BE2C (cell line): Measurements from ENCODE around the gene C5orf15.
A peak's percentile ranks its signal among the peaks of the same experiment; 100 is the strongest.

Source experiments
- DNase-seq: peaks from one replicate; pipeline ENCODE4 v3.0.0-alpha.2; 2020
- H3K27me3 ChIP-seq: fragments of 250-450 bp; sonication (Bioruptor Pico); 2 replicates; pipeline ENCODE4 v1.5.1; 2020; ENCODE audit warnings: mild to moderate bottlenecking
- H3K36me3 ChIP-seq: fragments of 250-450 bp; sonication (Bioruptor Pico); 2 replicates; pipeline ENCODE4 v1.5.1; 2020; ENCODE audit warnings: mild to moderate bottlenecking
- H3K4me1 ChIP-seq: fragments of 250-450 bp; sonication (Bioruptor Pico); 2 replicates; pipeline ENCODE4 v1.5.1; 2020
- H3K4me3 ChIP-seq: 2 replicates; pipeline ENCODE4 v1.5.1; 2011; ENCODE audit warnings: low read depth, low read length
- H3K9me3 ChIP-seq: fragments of 250-450 bp; sonication (Bioruptor Pico); 2 replicates; pipeline ENCODE4 v1.5.1; 2020
- TF ChIP-seq, protein P1 (sequence below): IDR thresholded peaks from 2 replicates; pipeline ENCODE4 v1.5.1; 2012; ENCODE audit warnings: mild to moderate bottlenecking, low read depth, low read length

C5orf15 gene

DNA sequence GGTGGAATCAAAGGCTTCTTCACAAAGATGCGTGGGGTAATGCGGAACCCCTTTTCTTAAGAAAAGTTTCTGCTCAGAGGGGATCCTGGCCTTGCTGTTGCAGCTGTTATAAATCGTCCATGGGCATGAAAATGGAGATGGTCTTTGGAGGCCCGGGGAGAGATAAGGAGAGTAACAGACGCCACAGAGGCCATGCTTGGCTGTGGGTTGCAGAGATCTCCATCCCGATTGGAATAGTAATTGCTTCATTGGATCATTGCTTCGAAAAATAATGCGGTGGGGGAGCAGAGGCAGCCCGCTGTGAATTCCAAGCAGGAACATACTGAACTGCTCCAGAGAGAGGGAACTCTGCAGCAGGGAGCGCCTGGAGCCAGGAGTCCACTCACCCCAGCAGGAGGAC, 55.5 kb downstream of the C5orf15 start:
- H3K36me3 ChIP-seq, result no peaks in the 10 kb centered on the region
- peak overlapping the region; percentile 11; the same call in 1 of the 2 replicates for H3K4me3 ChIP-seq
- peaks cover 33% of the 10 kb centered on the region for H3K4me1 ChIP-seq
- TF ChIP-seq, protein P1, sequence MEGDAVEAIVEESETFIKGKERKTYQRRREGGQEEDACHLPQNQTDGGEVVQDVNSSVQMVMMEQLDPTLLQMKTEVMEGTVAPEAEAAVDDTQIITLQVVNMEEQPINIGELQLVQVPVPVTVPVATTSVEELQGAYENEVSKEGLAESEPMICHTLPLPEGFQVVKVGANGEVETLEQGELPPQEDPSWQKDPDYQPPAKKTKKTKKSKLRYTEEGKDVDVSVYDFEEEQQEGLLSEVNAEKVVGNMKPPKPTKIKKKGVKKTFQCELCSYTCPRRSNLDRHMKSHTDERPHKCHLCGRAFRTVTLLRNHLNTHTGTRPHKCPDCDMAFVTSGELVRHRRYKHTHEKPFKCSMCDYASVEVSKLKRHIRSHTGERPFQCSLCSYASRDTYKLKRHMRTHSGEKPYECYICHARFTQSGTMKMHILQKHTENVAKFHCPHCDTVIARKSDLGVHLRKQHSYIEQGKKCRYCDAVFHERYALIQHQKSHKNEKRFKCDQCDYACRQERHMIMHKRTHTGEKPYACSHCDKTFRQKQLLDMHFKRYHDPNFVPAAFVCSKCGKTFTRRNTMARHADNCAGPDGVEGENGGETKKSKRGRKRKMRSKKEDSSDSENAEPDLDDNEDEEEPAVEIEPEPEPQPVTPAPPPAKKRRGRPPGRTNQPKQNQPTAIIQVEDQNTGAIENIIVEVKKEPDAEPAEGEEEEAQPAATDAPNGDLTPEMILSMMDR, result no peak
- DNase-seq, result peak; percentile 79
- H3K27me3 ChIP-seq, result no peaks in the 10 kb centered on the region
- no peaks in the 10 kb centered on the region for H3K9me3 ChIP-seq

DNA sequence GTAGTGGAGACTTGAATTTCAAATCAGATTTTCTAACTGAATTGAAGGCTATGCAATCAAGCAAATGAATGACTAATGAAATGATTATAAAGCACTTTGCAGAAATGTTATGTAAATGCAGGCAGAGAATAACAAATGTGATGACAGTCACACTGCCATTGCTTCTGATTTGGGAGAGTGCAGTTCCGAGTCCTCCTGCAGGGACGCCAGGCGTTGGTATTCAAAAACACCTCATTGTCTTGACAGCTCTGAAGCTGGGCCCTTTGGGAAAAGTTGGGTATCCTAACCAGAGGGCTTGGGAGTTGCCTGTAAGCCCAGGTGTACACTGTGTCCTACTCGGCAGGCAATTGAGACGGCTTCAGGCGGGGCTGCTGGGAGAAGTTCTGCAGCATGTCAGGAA, 57.9 kb downstream of the C5orf15 start:
- peaks cover 49% of the 10 kb centered on the region for H3K4me1 ChIP-seq
- no peak overlapping the region for H3K4me3 ChIP-seq
- no peaks in the 10 kb centered on the region for H3K9me3 ChIP-seq
- TF ChIP-seq, protein P1, result no peak
- H3K36me3 ChIP-seq, result no peaks in the 10 kb centered on the region
- no peaks in the 10 kb centered on the region for H3K27me3 ChIP-seq
- no peak for DNase-seq

DNA sequence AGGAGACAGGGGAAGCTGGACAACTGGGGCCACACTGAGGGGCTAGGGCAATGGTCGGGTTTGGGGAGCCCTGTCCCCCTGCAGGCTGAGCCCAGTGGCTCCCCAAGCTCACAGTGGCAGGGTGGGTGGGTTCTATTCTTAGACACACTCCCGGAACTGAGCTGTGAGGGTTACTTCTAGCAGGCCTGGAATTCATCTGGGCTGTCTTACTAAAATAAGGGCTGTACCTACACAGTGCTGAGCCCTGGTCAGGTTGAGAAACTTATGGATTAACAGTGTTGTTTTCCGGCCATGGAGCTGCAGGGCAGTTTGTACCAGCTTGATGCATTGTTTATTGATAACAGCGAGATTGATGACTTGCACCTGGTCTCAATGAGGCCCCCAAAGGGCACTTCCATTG, 58.8 kb downstream of the C5orf15 start:
- H3K4me1 ChIP-seq, result peaks cover 59% of the 10 kb centered on the region
- no peaks in the 10 kb centered on the region for H3K9me3 ChIP-seq
- H3K4me3 ChIP-seq, result no peak overlapping the region
- TF ChIP-seq, protein P1, result no peak
- no peaks in the 10 kb centered on the region for H3K27me3 ChIP-seq
- DNase-seq, result no peak
- H3K36me3 ChIP-seq, result no peaks in the 10 kb centered on the region

DNA sequence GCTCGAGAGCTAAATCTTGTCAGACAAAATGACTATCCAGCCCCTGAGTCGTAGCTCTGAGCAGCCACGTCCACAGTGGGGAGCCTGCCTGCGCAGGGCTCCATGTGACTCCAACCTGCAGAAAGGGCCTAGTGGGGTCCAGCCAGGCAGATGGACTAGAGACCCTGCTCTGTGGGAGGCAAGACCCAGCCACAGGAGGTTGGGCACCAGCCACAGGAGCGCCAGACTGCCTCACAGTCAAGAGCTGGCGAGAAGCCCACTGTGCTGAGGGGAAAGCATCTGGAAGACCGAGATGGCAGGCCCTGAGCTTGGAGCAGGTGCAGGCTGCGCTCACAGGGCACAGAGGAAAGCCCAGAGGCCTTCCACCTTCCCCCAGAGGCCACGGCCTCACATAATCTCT, 61.4 kb downstream of the C5orf15 start:
- Histone ChIP-seq H3K4me3 (no peak overlapping the region), H3K27me3 (no peaks in the 10 kb centered on the region), H3K9me3 (no peaks in the 10 kb centered on the region), H3K36me3 (no peaks in the 10 kb centered on the region), H3K4me1 (peaks cover 55% of the 10 kb centered on the region)
- peak; percentile 94 for DNase-seq
- TF ChIP-seq, protein P1, result no peak

DNA sequence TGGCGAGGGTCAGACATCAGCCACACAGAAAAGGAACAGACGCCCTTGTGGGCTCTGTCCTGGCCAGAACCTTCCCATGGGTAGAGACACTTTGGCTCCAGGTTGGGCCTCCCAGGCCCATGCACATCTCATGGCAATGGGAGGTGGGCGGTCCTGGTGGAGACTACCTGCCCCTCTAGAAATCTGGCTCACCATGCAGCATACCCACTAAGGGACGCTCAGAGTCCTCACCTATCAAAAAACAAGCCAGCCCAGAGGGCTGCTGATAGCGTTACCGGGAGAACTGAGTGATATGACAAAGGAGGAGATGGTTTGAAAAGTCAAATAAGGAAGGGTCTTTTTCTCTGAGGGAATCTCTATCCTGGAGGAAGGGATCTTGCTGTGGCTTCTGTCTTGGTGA, 62.1 kb downstream of the C5orf15 start:
- H3K27me3 ChIP-seq, result no peaks in the 10 kb centered on the region
- no peak overlapping the region for H3K4me3 ChIP-seq
- peak; percentile 51 for DNase-seq
- TF ChIP-seq, protein P1, result peak; percentile 22; the same call in 1 of the 2 replicates
- H3K4me1 ChIP-seq, result peaks cover 57% of the 10 kb centered on the region
- H3K9me3 ChIP-seq, result no peaks in the 10 kb centered on the region
- no peaks in the 10 kb centered on the region for H3K36me3 ChIP-seq
